SK-N-DZ (cell line): Measurements from ENCODE around the gene SFXN3. TPM values are rescaled to one million over a fixed set of nuclear protein-coding genes. Genes with fewer than 3 reads are reported as not detected.

Experiments used
- DNase-seq: peaks from one replicate; pipeline ENCODE4 v3.0.0-alpha.2; 2015; ENCODE audit warnings: low spot score
- polyA plus RNA-seq, 2 experiments: library from polyadenylated mRNA; depleted of rRNA; stranded (reverse); fragments of >200 nt; gene quantifications; 2 replicates each; pipeline ENCODE4 v1.2.3, GENCODE V29; 2014

SFXN3 gene, protein sequence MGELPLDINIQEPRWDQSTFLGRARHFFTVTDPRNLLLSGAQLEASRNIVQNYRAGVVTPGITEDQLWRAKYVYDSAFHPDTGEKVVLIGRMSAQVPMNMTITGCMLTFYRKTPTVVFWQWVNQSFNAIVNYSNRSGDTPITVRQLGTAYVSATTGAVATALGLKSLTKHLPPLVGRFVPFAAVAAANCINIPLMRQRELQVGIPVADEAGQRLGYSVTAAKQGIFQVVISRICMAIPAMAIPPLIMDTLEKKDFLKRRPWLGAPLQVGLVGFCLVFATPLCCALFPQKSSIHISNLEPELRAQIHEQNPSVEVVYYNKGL
- 27.7 and 40.4 TPM in 2 replicates for polyA plus RNA-seq (2014; cell fraction: cytosol; rRNA removed)
- polyA plus RNA-seq (2014; cell fraction: nucleus; rRNA removed), result 45.4 and 66.2 TPM in 2 replicates

GRCh38 chr10:101031128-101031795 is at the start of gene SFXN3, which contains the start of gene PDZD7:
Gene SFXN3, plus strand, starts transcription at chr10:101031234. Its CDS starts 3,461 bp downstream, at chr10:101034695.
Gene PDZD7, minus strand, starts transcription at chr10:101031129. Its CDS starts 910 bp downstream, at chr10:101030219.
- DNase-seq, result peak; percentile 92

DNA sequence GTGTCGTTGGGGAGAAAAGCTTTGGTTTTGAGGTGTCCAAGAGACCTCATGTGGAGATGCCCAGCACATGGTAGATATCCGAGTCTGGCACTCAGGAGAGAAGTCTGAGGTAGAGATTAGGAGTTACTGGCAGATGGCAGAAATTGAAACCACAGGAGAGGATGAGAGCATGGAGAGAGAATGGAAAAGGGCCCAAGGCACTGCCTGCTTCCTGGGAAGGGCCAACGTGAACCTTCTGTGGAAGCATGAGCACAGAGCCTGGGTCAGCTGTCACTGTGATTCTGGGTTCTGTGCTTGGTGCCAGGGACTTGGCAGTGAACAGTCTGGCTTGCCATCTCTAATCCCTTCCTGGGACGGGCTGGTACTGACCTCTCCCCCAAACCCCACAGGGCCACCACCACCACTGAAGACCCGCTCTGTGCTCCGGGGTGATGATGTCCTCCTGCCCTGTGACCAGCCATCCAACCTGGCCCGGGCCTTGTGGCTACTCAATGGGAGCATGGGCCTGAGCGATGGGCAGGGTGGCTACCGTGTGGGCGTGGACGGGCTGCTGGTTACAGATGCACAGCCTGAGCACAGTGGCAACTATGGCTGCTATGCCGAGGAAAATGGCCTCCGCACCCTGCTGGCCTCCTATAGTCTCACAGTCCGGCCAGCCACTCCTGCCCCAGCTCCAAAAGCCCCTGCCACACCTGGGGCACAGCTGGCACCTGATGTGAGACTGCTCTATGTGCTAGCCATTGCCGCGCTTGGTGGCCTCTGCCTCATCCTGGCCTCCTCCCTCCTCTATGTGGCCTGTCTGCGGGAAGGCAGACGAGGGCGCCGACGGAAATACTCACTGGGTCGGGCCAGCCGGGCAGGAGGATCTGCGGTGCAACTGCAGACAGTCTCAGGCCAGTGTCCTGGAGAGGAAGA is 47.9 kb upstream of the SFXN3 start:
- no peak for DNase-seq

- DNase-seq, result no peak
Measured at GRCh38 chr10:100983868-100984671, 47.0 kb upstream of the SFXN3 start.

GRCh38 chr10:100984672-100985177 is 46.3 kb upstream of the SFXN3 start:
- no peak for DNase-seq

DNA sequence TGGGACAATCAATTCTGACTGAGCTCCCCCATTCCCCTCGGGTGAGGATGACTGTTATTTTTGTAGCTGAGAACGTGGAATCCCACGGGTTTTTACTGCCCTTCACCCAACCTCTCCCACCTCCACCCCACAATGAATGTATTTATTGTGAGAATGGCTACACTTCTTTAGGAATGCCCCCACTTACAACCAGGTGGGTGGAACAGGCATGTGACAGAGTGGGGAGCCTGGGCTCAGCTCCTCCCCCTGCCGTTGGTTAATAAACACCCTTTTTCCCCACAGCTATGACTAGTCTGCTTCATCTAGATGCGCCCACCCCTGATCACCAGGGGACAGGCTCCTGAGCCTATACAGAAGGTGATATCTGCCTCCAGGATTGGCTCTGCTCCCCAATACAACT is 45.7 kb upstream of the SFXN3 start:
- DNase-seq, result no peak

GRCh38 chr10:100986623-100986951 is 44.4 kb upstream of the SFXN3 start:
- DNase-seq, result no peak

- peak; percentile 81 for DNase-seq
Measured at GRCh38 chr10:100986952-100987684, 43.9 kb upstream of the SFXN3 start, which contains the start of the genes MRPL43 and TWNK. Gene MRPL43, minus strand, starts transcription at chr10:100987497. Its CDS starts 54 bp downstream, at chr10:100987443. Gene TWNK, plus strand, starts transcription at chr10:100987543. Its CDS starts 668 bp downstream, at chr10:100988211.

DNA sequence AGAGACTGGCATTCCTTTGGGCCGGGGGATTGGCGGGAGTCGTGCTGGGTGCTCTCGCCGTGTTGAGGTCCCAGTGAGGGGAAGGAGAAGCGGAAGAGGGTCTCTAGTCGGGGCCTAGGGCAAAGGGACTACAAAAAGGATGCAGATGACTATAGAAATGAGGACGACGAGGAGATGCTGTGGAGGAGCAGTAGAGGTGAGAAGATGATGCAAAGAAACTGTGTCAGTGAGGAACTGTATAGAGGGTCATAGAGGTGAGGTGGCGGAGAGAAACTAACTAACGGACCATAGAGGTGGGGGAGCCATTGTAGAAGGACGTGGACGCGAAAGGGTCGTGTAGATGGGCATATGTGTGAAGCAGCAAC is 43.4 kb upstream of the SFXN3 start:
- DNase-seq, result no peak

DNA sequence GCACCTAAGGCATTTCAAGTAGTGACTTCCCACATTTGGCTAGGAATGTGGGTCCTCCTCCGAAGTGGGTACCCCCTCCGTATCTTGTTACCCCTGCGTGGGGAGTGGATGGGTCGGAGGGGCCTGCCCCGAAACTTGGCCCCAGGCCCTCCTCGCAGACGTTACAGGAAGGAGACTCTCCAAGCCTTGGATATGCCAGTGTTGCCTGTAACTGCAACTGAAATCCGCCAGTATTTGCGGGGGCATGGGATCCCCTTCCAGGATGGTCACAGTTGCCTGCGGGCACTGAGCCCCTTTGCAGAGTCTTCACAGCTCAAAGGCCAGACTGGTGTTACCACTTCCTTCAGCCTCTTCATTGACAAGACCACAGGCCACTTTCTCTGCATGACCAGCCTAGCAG is 42.9 kb upstream of the SFXN3 start:
- no peak for DNase-seq

DNA sequence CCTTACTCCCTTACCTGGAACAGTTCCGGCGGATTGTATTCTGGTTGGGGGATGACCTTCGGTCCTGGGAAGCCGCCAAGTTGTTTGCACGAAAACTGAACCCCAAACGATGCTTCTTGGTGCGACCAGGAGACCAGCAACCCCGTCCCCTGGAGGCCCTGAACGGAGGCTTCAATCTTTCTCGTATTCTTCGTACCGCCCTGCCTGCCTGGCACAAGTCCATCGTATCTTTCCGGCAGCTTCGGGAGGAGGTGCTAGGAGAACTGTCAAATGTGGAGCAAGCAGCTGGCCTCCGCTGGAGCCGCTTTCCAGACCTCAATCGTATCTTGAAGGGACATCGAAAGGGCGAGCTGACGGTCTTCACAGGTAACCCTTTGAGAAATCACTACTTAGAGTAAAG is 41.9 kb upstream of the SFXN3 start:
- DNase-seq, result no peak

- DNase-seq, result no peak
Measured at GRCh38 chr10:100993986-100994708, 36.9 kb upstream of the SFXN3 start.

GRCh38 chr10:100995181-100995580 is 35.9 kb upstream of the SFXN3 start:
- DNase-seq, result no peak

- no peak for DNase-seq
Measured at GRCh38 chr10:100996678-100997359, 34.2 kb upstream of the SFXN3 start.

DNA sequence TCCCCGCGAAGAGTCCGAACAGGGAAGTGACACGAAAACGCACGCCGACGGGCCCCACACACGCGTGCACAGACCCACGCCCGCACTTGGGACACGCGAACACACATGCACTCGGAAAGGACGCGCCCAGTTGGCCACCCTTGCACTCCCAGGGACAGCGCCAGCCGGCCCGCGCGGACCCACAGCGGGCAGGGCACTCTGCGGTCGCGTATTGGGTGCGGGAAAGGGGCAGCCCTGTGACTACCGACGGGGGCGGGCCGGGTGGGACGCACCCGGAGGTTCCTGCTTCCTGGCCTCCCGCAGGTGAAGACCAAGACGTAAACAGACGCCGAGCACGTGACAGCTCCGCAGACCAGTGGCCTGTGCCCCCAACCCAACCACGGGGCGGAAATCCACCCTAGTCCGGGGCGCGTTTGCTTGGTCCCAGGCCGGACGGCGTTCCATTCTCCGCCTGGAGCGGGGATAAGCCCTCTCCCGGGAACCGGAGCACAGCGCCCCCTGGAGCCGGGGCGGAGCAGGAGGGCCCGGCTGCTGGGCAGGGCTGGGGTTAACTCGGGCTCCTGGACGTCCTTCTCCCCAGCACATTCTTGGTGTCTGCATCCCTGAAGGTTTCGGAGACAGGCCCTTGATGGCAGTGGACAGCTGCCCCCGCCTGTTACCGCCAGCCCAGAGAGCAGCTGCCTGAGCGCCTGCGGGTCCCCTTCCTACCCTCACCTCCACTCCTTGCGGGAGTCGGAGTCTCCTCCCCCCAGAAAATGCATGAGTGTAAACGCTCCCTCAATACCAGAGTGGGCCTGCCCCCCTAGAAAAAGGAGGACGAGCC is 33.5 kb upstream of the SFXN3 start:
- DNase-seq, result peak; percentile 84

- peak; percentile 87 for DNase-seq
Measured at GRCh38 chr10:100998183-100998990, 32.6 kb upstream of the SFXN3 start.

DNA sequence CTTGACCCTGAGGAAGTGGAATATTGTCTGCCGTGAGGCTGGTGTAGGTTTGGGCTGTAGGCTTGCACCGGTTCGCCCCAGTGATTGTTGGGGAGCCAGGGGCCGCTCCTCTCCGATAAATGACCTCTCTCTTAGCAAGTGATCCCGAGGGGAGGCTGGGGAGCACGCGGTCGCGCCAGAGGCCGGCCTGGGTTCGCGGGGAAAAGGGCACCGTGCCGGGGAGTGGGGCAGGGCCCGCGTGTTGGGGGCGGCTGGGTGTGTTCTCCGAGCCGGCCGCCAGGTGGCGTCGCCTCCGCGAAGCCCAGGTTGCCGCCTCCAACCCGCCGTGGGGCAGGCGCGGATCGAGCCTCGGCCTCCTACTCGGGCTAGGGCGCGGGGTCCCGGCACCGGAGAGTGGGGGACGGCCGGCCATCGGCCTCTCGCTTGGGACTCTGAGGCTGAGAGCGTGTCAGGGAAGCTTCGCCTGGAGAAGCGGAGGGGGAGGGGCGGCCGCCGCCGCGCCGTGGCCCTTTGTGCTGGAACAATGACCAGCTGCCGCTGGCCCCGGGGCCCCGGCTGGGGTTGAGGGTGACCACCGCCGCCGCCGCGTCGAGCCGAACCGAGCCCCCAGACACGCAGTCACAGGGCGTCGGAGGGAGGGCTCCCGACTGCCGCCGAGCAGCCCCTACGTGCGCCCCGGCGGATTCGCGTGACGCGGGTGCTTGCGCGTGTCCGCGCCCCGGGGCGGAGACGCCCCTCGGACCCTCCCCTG is 31.9 kb upstream of the SFXN3 start:
- DNase-seq, result peak; percentile 75
